ENCODE measurements around the gene CARMIL1.

CARMIL1 gene

DNA sequence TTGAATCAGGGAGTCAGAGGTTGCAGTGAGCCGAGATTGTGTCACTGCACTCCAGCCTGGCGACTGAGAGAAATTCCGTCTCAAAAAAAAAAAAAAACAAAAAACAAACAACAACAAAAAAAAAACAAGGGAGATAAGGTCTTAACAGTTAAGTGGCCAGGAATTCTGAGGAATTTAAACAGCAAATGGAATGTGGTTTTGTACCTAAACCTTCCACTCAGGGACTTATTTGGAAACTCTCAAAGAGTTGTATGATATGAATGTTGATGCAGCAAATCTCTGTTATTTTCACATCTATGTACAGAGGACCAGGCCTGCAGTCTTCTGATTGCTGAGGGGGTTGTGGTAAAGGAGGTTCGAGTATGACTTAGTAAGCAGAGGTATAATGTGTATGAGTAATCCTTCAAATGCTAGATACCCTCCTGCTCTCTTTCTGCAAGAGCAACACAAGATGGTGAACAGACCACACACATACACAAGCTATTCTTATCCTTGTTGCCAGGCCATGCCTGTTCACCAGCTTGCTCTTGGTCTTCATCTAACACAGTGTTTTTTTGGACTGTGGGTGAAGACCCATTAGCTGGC lies 197.9 kb downstream of the CARMIL1 start:
- no peak for TF ChIP-seq CTCF (conservative IDR thresholded peaks at IDR 0.05; ENCODE audit: low read depth, low read length)
- DNase-seq (ENCODE audit: low read depth) = peak; percentile 50
- H3K4me3 ChIP-seq (ENCODE audit: low read depth, low read length) = no peak overlapping the region

DNA sequence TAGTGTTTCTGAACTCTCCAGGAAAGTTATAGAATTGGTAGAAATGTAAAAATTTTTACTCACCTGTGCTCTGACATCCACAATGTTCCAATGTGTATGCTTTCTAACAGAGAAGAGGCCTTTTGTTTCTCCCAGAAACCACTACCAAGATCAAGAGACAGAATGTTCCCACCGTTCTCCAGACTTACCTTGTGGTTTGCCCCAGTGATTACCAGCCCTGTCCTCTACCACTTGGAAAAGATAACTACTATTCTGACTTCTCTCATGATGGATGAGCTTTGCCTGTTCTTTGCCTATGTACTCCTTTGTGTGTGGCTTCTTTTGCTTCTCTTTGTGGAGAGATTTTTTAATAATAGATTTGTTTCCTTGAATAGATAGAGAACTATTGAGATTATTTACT lies 199.8 kb downstream of the CARMIL1 start:
- no peak overlapping the region for H3K4me3 ChIP-seq (ENCODE audit: low read depth, low read length)
- no peak for TF ChIP-seq CTCF (conservative IDR thresholded peaks at IDR 0.05; ENCODE audit: low read depth, low read length)
- DNase-seq (ENCODE audit: low read depth) = no peak

DNA sequence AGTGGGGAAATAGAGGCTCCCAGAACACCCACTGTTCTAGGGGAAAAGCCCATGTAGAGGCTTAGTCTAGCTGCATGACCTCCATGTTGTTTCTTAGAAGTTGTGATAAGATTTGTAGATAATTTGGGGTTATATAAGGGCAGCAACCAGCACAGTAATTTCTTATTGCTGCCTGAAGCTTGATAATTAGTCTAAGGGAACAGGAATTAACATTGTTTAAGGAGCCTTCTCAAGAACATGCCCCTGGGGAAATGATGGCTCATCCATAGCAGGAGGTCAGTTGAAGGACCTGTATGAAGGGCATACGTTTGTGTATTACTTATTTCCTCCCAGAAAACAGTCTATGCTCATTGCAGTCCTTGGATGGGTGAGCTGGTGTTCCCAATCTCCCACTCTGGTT lies 202.1 kb downstream of the CARMIL1 start:
- DNase-seq (ENCODE audit: low read depth) = no peak
- TF ChIP-seq CTCF (conservative IDR thresholded peaks at IDR 0.05; ENCODE audit: low read depth, low read length) = no peak
- no peak overlapping the region for H3K4me3 ChIP-seq (ENCODE audit: low read depth, low read length)

DNA sequence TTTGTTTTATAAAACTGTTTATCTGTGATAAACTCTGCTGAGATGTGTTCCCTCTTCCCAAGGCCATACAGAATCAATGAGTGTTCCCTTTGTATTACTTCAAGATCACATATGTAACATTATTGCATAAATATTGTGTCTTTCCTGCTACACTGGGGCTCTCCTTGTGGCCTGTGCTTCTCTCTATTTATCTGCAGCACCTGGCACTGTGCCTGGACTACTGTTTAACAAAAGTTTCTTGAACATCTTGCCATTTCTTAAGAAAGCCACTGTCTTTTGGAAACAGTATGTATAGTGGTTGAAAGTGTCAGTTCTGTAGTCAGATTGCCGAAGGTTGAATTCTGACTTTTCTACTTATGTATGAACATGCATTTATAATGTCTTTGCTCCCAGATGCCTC lies 203.8 kb downstream of the CARMIL1 start:
- no peak for TF ChIP-seq CTCF (conservative IDR thresholded peaks at IDR 0.05; ENCODE audit: low read depth, low read length)
- no peak overlapping the region for H3K4me3 ChIP-seq (ENCODE audit: low read depth, low read length)
- DNase-seq (ENCODE audit: low read depth) = peak; percentile 61

- TF ChIP-seq CTCF (conservative IDR thresholded peaks at IDR 0.05; ENCODE audit: low read depth, low read length) = no peak
- H3K4me3 ChIP-seq (ENCODE audit: low read depth, low read length) = no peak overlapping the region
- no peak for DNase-seq (ENCODE audit: low read depth)
Observed at GRCh38 chr6:25483943-25484342, 204.8 kb downstream of the CARMIL1 start.

- no peak for TF ChIP-seq CTCF (conservative IDR thresholded peaks at IDR 0.05; ENCODE audit: low read depth, low read length)
- DNase-seq (ENCODE audit: low read depth) = no peak
- H3K4me3 ChIP-seq (ENCODE audit: low read depth, low read length) = no peak overlapping the region
Observed at GRCh38 chr6:25484900-25485299, 205.7 kb downstream of the CARMIL1 start.

DNA sequence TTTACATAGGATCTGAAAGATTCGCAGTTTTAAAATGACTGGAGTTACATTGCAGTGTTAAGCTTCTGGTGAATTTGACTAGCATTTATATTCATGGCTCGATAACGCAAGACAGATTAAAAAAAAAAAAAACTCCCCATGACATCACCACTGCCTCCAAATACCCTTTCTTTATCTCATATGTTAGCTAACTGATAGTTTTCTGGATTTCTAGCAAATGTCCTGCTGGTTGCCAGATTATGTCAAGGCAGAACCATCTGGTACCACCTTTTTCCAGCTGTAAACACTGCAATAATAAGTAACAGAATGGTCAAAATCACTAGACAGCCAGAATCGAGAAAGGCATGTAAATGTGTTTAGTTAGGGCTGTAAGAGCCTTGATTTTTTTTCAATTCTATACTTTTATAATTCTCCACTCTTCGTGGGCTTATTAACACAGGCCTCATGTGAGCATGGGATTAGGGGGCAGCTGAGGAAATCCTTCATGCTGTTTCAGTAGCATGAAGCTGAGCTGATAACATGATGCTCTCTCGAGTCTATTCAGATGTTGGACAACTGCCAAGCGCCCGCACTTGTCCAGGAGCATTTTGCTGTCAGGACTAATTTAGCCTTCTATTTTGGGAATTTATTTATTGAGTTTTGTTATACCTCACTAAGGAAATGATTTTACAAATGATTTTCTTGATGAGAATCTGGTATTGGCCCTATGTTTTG lies 206.8 kb downstream of the CARMIL1 start:
- DNase-seq (ENCODE audit: low read depth) = no peak
- H3K4me3 ChIP-seq (ENCODE audit: low read depth, low read length) = no peak overlapping the region
- TF ChIP-seq CTCF (conservative IDR thresholded peaks at IDR 0.05; ENCODE audit: low read depth, low read length) = no peak

All from choroid plexus epithelial cell (primary cell).